Measurements from ENCODE around the gene FBXL4. TPM values are rescaled to one million over a fixed set of nuclear protein-coding genes. Genes with fewer than 3 reads are reported as not detected.

Gene FBXL4
- total RNA-seq, 1 experiment from 2014 or later: 5.1 TPM

DNA sequence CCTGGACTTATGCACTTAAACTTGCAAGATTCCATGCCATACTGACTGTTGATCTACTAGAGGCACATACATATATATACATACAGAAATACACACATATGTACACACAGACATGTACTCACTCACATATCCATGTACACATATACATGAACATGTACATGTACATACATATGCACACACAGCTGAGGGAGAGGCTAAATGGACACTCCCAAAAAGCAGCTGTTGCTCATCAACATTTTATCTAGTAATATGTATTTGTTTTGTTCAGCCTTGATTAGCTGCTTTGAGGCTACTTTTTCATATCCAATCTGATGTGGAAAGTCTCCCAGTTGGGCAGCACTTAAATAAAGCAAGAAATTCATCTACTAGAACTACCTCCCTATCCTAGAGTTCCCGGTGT, 33.7 kb upstream of the FBXL4 start:
- Histone ChIP-seq H3K79me1 (ENCODE audit: insufficient read depth, low read depth, low read length, poor library complexity, severe bottlenecking) (no peaks in the 10 kb centered on the region), H3K56ac (ENCODE audit: insufficient read length, low read depth, low read length) (no peak overlapping the region), H3K4me1 (ENCODE audit: insufficient read depth, low read length) (no peaks in the 10 kb centered on the region), H2AK5ac (ENCODE audit: insufficient read length, low read length) (no peak overlapping the region), H2BK5ac (ENCODE audit: insufficient read length, low read length) (no peak overlapping the region), H2BK20ac (ENCODE audit: low read depth, low read length, poor library complexity, severe bottlenecking) (no peak overlapping the region), H3K23me2 (ENCODE audit: insufficient read length, low read depth, low read length, poor library complexity, severe bottlenecking) (no peaks in the 10 kb centered on the region), H2BK120ac (ENCODE audit: low read depth, low read length, poor library complexity, severe bottlenecking) (no peak overlapping the region), H3K23ac (ENCODE audit: insufficient read length, low read depth, low read length) (no peak overlapping the region), H3T11ph (ENCODE audit: low read length) (no peak overlapping the region), H3K27me3 (ENCODE audit: insufficient read depth, low read length) (no peaks in the 10 kb centered on the region), H4K5ac (ENCODE audit: insufficient read length, low read depth, low read length) (no peak overlapping the region), H3K4ac (ENCODE audit: low read depth, low read length) (no peak overlapping the region), H4K8ac (replicated peaks; ENCODE audit: insufficient read length, low read depth, low read length) (no peak overlapping the region), H3K79me2 (ENCODE audit: insufficient read depth, low read length) (no peaks in the 10 kb centered on the region), H2BK12ac (ENCODE audit: insufficient read length, low read depth, low read length) (no peak overlapping the region), H2AFZ (ENCODE audit: low read length) (no peak overlapping the region), H3K18ac (ENCODE audit: insufficient read length, low read depth, low read length) (no peak overlapping the region), H3K9me3 (ENCODE audit: control insufficient read depth, low read depth, low read length) (no peaks in the 10 kb centered on the region), H3K27ac (ENCODE audit: insufficient read length, low read depth, low read length) (no peak overlapping the region), H3K14ac (ENCODE audit: insufficient read depth, low read length) (no peak overlapping the region), H4K20me1 (ENCODE audit: control insufficient read depth, insufficient read depth, insufficient read length) (no peaks in the 10 kb centered on the region), H3K4me2 (ENCODE audit: insufficient read depth, insufficient read length, low read length) (no peak overlapping the region), H3K9ac (ENCODE audit: extremely low read depth, insufficient read length, low read length) (no peak overlapping the region), H2BK15ac (ENCODE audit: low read depth, low read length) (no peak overlapping the region), H4K91ac (ENCODE audit: insufficient read length, low read depth, low read length) (no peak overlapping the region)
- WGBS (ENCODE audit: extremely low coverage, insufficient read length, low lambda C conversion rate): no CpG with 5 or more reads among the region's 1 CpG
- TF ChIP-seq, protein P1, sequence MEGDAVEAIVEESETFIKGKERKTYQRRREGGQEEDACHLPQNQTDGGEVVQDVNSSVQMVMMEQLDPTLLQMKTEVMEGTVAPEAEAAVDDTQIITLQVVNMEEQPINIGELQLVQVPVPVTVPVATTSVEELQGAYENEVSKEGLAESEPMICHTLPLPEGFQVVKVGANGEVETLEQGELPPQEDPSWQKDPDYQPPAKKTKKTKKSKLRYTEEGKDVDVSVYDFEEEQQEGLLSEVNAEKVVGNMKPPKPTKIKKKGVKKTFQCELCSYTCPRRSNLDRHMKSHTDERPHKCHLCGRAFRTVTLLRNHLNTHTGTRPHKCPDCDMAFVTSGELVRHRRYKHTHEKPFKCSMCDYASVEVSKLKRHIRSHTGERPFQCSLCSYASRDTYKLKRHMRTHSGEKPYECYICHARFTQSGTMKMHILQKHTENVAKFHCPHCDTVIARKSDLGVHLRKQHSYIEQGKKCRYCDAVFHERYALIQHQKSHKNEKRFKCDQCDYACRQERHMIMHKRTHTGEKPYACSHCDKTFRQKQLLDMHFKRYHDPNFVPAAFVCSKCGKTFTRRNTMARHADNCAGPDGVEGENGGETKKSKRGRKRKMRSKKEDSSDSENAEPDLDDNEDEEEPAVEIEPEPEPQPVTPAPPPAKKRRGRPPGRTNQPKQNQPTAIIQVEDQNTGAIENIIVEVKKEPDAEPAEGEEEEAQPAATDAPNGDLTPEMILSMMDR (conservative IDR thresholded peaks at IDR 0.05): no peak
- Mint-ChIP-seq H3K4me1 (peaks cover 10% of the 10 kb centered on the region in 2 experiments), H3K9me3 (no peaks in the 10 kb centered on the region), H3K27ac (no peak overlapping the region), H3K4me3 (no peak overlapping the region), H3K27me3 (ENCODE audit: low read depth) (no peaks in the 10 kb centered on the region), H3K36me3 (ENCODE audit: insufficient read depth in 1 of 3, low read depth in 3 of 3) (no peaks in the 10 kb centered on the region)
- DNase-seq: no peak

All from H9 (cell line).